CD4-positive, alpha-beta T cell treated with Interleukin-21 for 1 hour (primary cell): Measurements from ENCODE around the gene MRPS35.

ENCODE experiments used
- DNase-seq: peaks from one replicate; pipeline ENCODE4 v3.0.0-alpha.2; 2020

Gene MRPS35

GRCh38 chr12:27779416-27779919 lies 68.8 kb downstream of the MRPS35 start:
- no peak for DNase-seq

GRCh38 chr12:27779920-27780611 lies 69.4 kb downstream of the MRPS35 start, which contains the start of the genes KLHL42 and MANSC4:
TSS of gene KLHL42 (plus strand) at chr12:27780233. CDS start at chr12:27780331, 98 bp downstream.
TSS of gene MANSC4 (minus strand) at chr12:27780236. CDS start at chr12:27771276, 8,960 bp downstream.
- peak; percentile 66 for DNase-seq

GRCh38 chr12:27780612-27781408 lies 70.2 kb downstream of the MRPS35 start:
- peak; percentile 21 for DNase-seq

- DNase-seq: no peak
Observed at GRCh38 chr12:27781680-27782079, 71.0 kb downstream of the MRPS35 start.

GRCh38 chr12:27782481-27782880 lies 71.8 kb downstream of the MRPS35 start:
- DNase-seq: no peak

- no peak for DNase-seq
Observed at GRCh38 chr12:27785882-27786570, 75.4 kb downstream of the MRPS35 start.

GRCh38 chr12:27787559-27787958 lies 76.9 kb downstream of the MRPS35 start:
- DNase-seq: no peak

- DNase-seq: no peak
Observed at GRCh38 chr12:27790179-27790578, 79.5 kb downstream of the MRPS35 start.

GRCh38 chr12:27794818-27795584 lies 84.4 kb downstream of the MRPS35 start:
- no peak for DNase-seq

- no peak for DNase-seq
Observed at GRCh38 chr12:27796128-27796527, 85.5 kb downstream of the MRPS35 start.

GRCh38 chr12:27797301-27798025 lies 86.8 kb downstream of the MRPS35 start:
- DNase-seq: no peak

GRCh38 chr12:27800819-27801218 lies 90.2 kb downstream of the MRPS35 start:
- no peak for DNase-seq

GRCh38 chr12:27801630-27802029 lies 91.0 kb downstream of the MRPS35 start:
- no peak for DNase-seq

GRCh38 chr12:27802511-27802910 lies 91.9 kb downstream of the MRPS35 start:
- no peak for DNase-seq

- no peak for DNase-seq
Observed at GRCh38 chr12:27802936-27803335, 92.3 kb downstream of the MRPS35 start.

- DNase-seq: no peak
Observed at GRCh38 chr12:27805238-27805637, 94.6 kb downstream of the MRPS35 start.
